Endothelial cell of umbilical vein (primary cell): ENCODE results near the gene SLMAP. TPM values are rescaled to one million over a fixed set of nuclear protein-coding genes. Genes with fewer than 3 reads are reported as not detected.

ENCODE experiments used
- BruUV-seq: library from RNA; stranded (reverse); fragments of 400-500 nt; replicated peaks from 2 replicates; lab custom pipeline; 2021; lab: Mats Ljungman, UMichigan
- CTCF ChIA-PET: fragments of 300-600, 350-600 bp; sonication (Branson Sonifier 250); formaldehyde crosslinking; loops from one replicate; lab custom pipeline; 2021; ENCODE audit warnings: antibody characterized with exemption, inconsistent platforms; lab: Charles Lee
- POLR2A ChIA-PET: fragments of 300-600, 350-600 bp; sonication (Branson Sonifier 250); formaldehyde crosslinking; loops from one replicate; lab custom pipeline; 2021; ENCODE audit warnings: antibody characterized with exemption, inconsistent platforms; lab: Charles Lee
- DNase-seq: peaks from one replicate; pipeline ENCODE4 v3.0.0-alpha.2; 2011; ENCODE audit warnings: low read depth, low spot score
- FAIRE-seq: peaks from 2 replicates; lab custom pipeline; 2011; peaks lifted over from hg19 to GRCh38; lab: Jason Lieb, UNC
- H2AFZ ChIP-seq: 2 replicates; pipeline ENCODE4 v1.6.0; 2012; ENCODE audit warnings: low read depth, low read length, control low read depth, inconsistent platforms
- H3K27ac ChIP-seq: 2 replicates; pipeline ENCODE4 v1.5.1; 2011; ENCODE audit warnings: low read depth, mild to moderate bottlenecking, control low read depth, low read length, moderate library complexity; ENCODE audit not compliant: insufficient read depth
- H3K27me3 ChIP-seq, 2 experiments: 2 replicates each; pipeline versions ENCODE4 v1.6.0 to v1.6.1; 2011; ENCODE audit warnings: low read length in 2 of 2, mixed read lengths in 1 of 2; ENCODE audit not compliant: control insufficient read depth in 2 of 2, insufficient read depth in 2 of 2
- H3K36me3 ChIP-seq, 2 experiments: 2 replicates in 1 of 2; 3 replicates in 1 of 2; pipeline ENCODE4 v1.5.1; 2011; ENCODE audit warnings: low read length in 2 of 2, mild to moderate bottlenecking in 1 of 2, moderate library complexity in 1 of 2; ENCODE audit not compliant: control insufficient read depth in 2 of 2, insufficient read depth in 2 of 2; ENCODE audit errors: extremely low read depth in 1 of 2
- H3K4me1 ChIP-seq: 3 replicates; pipeline ENCODE4 v1.5.1; 2011; ENCODE audit warnings: mild to moderate bottlenecking, low read length; ENCODE audit not compliant: control insufficient read depth, insufficient read depth; ENCODE audit errors: extremely low read depth
- H3K4me2 ChIP-seq: 2 replicates; pipeline ENCODE4 v1.6.1; 2011; ENCODE audit warnings: low read length, control low read depth, mixed read lengths; ENCODE audit not compliant: insufficient read depth
- H3K4me3 ChIP-seq, 3 experiments: fragments of 200-600 bp in 1 of 3; sonication (generic), shearing (Covaris generic) in 1 of 3; replicated peaks in 1 of 3; 2 replicates each; pipeline ENCODE4 v1.5.1; 2011 to 2016; ENCODE audit warnings: control low read depth in 3 of 3, low read length in 3 of 3, mild to moderate bottlenecking in 2 of 3, inconsistent platforms in 1 of 3, low read depth in 1 of 3, moderate library complexity in 1 of 3; ENCODE audit not compliant: insufficient read depth in 1 of 3
- H3K79me2 ChIP-seq: 2 replicates; pipeline ENCODE4 v1.6.0; 2012; ENCODE audit warnings: low read length, inconsistent platforms; ENCODE audit not compliant: control insufficient read depth, insufficient read depth
- H3K9ac ChIP-seq: replicated peaks from 2 replicates; pipeline ENCODE3; 2011; ENCODE audit warnings: low read length, control low read depth; ENCODE audit not compliant: insufficient read depth; ENCODE audit errors: extremely low read depth
- H3K9me1 ChIP-seq: replicated peaks from 3 replicates; pipeline ENCODE4 v1.6.0; 2011; ENCODE audit warnings: mild to moderate bottlenecking, low read length; ENCODE audit not compliant: control insufficient read depth, insufficient read depth; ENCODE audit errors: extremely low read depth
- H3K9me3 ChIP-seq: replicated peaks from 2 replicates; pipeline ENCODE4 v1.5.1; 2012; ENCODE audit warnings: low read length, inconsistent platforms; ENCODE audit not compliant: control insufficient read depth, insufficient read depth
- H4K20me1 ChIP-seq: replicated peaks from 2 replicates; pipeline ENCODE3; 2011; ENCODE audit warnings: mild to moderate bottlenecking, low read length; ENCODE audit not compliant: control insufficient read depth, insufficient read depth; ENCODE audit errors: extremely low read depth
- CTCF ChIP-seq, 2 donors: IDR thresholded peaks; 1 replicate in 1 of 2; 2 replicates in 1 of 2; pipeline ENCODE4 v1.5.1; 2011; ENCODE audit warnings: low read length in 2 of 2, mild to moderate bottlenecking in 2 of 2, moderate library complexity in 2 of 2, control low read depth in 1 of 2, inconsistent platforms in 1 of 2, low read depth in 1 of 2; ENCODE audit not compliant: insufficient read depth in 1 of 2; ENCODE audit errors: extremely low read depth in 1 of 2
- EZH2 ChIP-seq: IDR thresholded peaks from 2 replicates; pipeline ENCODE4 v1.6.1; 2012; ENCODE audit warnings: borderline replicate concordance, low read depth, mild to moderate bottlenecking, moderate library complexity, low read length, inconsistent platforms; ENCODE audit not compliant: severe bottlenecking
- FOS ChIP-seq: IDR thresholded peaks from 2 replicates; pipeline ENCODE4 v1.6.1; 2011; ENCODE audit warnings: mild to moderate bottlenecking, low read length, moderate library complexity, borderline replicate concordance; ENCODE audit not compliant: insufficient read depth
- GATA2 ChIP-seq: IDR thresholded peaks from 2 replicates; pipeline ENCODE4 v1.7.0; 2011; ENCODE audit warnings: low read depth, mild to moderate bottlenecking, moderate library complexity, mixed read lengths, low read length; ENCODE audit not compliant: insufficient read length, insufficient read depth
- JUN ChIP-seq: IDR thresholded peaks from 2 replicates; pipeline ENCODE4 v1.6.1; 2011; ENCODE audit warnings: borderline replicate concordance, low read depth; ENCODE audit not compliant: insufficient read length, insufficient read depth
- MAX ChIP-seq: IDR thresholded peaks from 2 replicates; pipeline ENCODE4 v1.6.1; 2011; ENCODE audit not compliant: insufficient read depth, insufficient read length
- MYC ChIP-seq: IDR thresholded peaks from one replicate; pipeline ENCODE4 v1.6.1; 2011; ENCODE audit warnings: mild to moderate bottlenecking, low read depth, low read length
- POLR2A ChIP-seq: IDR thresholded peaks from 2 replicates; pipeline ENCODE4 v1.6.1; 2012; ENCODE audit warnings: low read depth, mild to moderate bottlenecking, control low read depth, low read length
- POLR2AphosphoS5 ChIP-seq: IDR thresholded peaks from 2 replicates; pipeline ENCODE4 v1.6.1; 2012; ENCODE audit warnings: low read depth, mild to moderate bottlenecking, control low read depth, low read length, moderate library complexity; ENCODE audit not compliant: insufficient read depth
- dilution Hi-C: fragments of 300-500 bp; cut with MboI; formaldehyde crosslinking; loops from one replicate; pipeline ENCODE4 v1.15.0; 2019; ENCODE audit warnings: low sequenced_read_pairs; ENCODE audit not compliant: extremely low pct_ligation_motif_present
- intact Hi-C: fragments of 100-400 bp; cut with micrococcal nuclease; formaldehyde crosslinking; loops from one replicate; pipeline ENCODE4 v1.10.0; 2022
- polyA plus RNA-seq, 4 experiments: library from polyadenylated mRNA; depleted of rRNA in 3 of 4; stranded (reverse) in 3 of 4; unstranded in 1 of 4; fragments of >200 nt; gene quantifications; 2 replicates each; pipeline versions ENCODE4 v1.2.1 to v1.2.3, GENCODE V29; 2011 to 2012; ENCODE audit warnings: missing spikeins in 1 of 4
- total RNA-seq: library from RNA; stranded (reverse); gene quantifications from 2 replicates; pipeline ENCODE4 v1.2.3, GENCODE V29; 2021

Gene SLMAP
- total and polyA plus RNA-seq, 2 donors (not counting 3 experiments of a cell fraction or from before 2014, with no cell fraction given), result 9.8 to 54.7 TPM

DNA sequence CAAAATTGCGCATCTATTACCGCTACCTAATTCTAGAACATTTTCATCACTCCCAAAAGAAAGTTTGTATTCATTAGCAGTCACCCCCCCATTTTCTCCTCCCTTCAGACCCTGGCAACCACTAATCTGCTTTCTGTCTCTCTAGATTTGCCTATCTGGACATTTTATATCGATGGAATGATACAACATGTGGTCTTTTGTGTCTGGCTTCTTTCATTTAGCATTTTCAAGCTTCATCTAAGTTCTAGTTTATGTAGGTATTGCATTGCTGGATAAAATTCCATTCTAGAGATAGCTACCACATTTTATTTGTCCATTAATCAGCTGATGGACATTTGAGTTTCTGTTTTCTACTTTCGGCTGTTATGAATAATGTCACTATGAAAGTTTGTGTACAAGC lies 38.4 kb downstream of the SLMAP start:
- Histone ChIP-seq H3K4me3 (no peak overlapping the region), H3K4me1 (peaks cover 21% of the 10 kb centered on the region), H3K27me3 (no peaks in the 10 kb centered on the region), H3K79me2 (peaks cover 46% of the 10 kb centered on the region), H3K9me3 (no peaks in the 10 kb centered on the region), H2AFZ (no peak overlapping the region), H3K36me3 (no peaks in the 10 kb centered on the region), H3K4me2 (no peak overlapping the region), H3K27ac (no peak overlapping the region), H4K20me1 (no peaks in the 10 kb centered on the region), H3K9me1 (no peaks in the 10 kb centered on the region), H3K9ac (no peak overlapping the region)
- FAIRE-seq, result no peak
- BruUV-seq, result no TSS peak
- DNase-seq, result no peak
- dilution Hi-C loops (no loop called here), intact Hi-C loops (no loop called here)
- no peak for TF ChIP-seq JUN
- TF ChIP-seq MAX, result no peak
- no peak for TF ChIP-seq POLR2A
- TF ChIP-seq MYC, result no peak
- TF ChIP-seq FOS, result no peak
- TF ChIP-seq POLR2AphosphoS5, result no peak
- no peak for TF ChIP-seq GATA2
- no peak for TF ChIP-seq EZH2
- TF ChIP-seq CTCF (IDR thresholded peaks at IDR 0.05; ENCODE audit: extremely low read depth in 1 of 2, insufficient read depth in 1 of 2, low read depth in 1 of 2, low read length in 2 of 2), result no peak
- ChIA-PET CTCF (no interaction called here), POLR2A (no interaction called here)
